Loucy (cell line): ENCODE results near the gene RELL1.

Source experiments
- H2AFZ ChIP-seq: fragments of 200-600 bp; sonication (generic); 2 replicates; pipeline ENCODE4 v1.6.0; 2016; ENCODE audit warnings: antibody characterized with exemption, mild to moderate bottlenecking, low read length, moderate library complexity
- H3F3A ChIP-seq: fragments of 200-600 bp; 2 replicates; pipeline ENCODE4 v1.6.0; 2016; ENCODE audit warnings: antibody characterized with exemption, low read depth, mild to moderate bottlenecking
- H3K27me3 ChIP-seq: fragments of 200-600 bp; sonication (generic); 2 replicates; pipeline ENCODE4 v1.6.1; 2014; ENCODE audit warnings: low read length, mild to moderate bottlenecking; ENCODE audit not compliant: insufficient read depth, poor library complexity, severe bottlenecking
- H3K36me3 ChIP-seq: fragments of 200-600 bp; sonication (generic); 2 replicates; pipeline ENCODE4 v1.6.1; 2016; ENCODE audit warnings: low read length; ENCODE audit not compliant: insufficient read depth
- H3K4me1 ChIP-seq: fragments of 200-600 bp; sonication (generic); 2 replicates; pipeline ENCODE4 v1.5.1; 2014; ENCODE audit warnings: low read length, mild to moderate bottlenecking; ENCODE audit not compliant: insufficient read depth, poor library complexity, severe bottlenecking
- H3K4me2 ChIP-seq: fragments of 200-600 bp; sonication (generic); 2 replicates; pipeline ENCODE4 v1.6.0; 2014; ENCODE audit warnings: antibody characterized with exemption, low read length, low read depth, mild to moderate bottlenecking; ENCODE audit not compliant: poor library complexity, severe bottlenecking
- H3K4me3 ChIP-seq: fragments of 200-600 bp; sonication (generic); 2 replicates; pipeline ENCODE4 v1.5.1; 2014; ENCODE audit warnings: low read length, mild to moderate bottlenecking, mixed read lengths; ENCODE audit not compliant: poor library complexity, severe bottlenecking
- H3K79me2 ChIP-seq: fragments of 200-600 bp; sonication (generic); 2 replicates; pipeline ENCODE4 v1.6.1; 2014; ENCODE audit warnings: low read length; ENCODE audit not compliant: insufficient read depth
- H3K9ac ChIP-seq: fragments of 200-600 bp; sonication (generic); 2 replicates; pipeline ENCODE4 v1.6.0; 2014; ENCODE audit warnings: mild to moderate bottlenecking, low read depth, low read length, moderate library complexity; ENCODE audit not compliant: poor library complexity, severe bottlenecking
- H3K9me2 ChIP-seq: fragments of 200-600 bp; sonication (generic); replicated peaks from 2 replicates; pipeline ENCODE4 v1.6.1; 2016; ENCODE audit warnings: low read depth, low read length, mixed read lengths
- H3K9me3 ChIP-seq: fragments of 200-600 bp; sonication (generic); 2 replicates; pipeline ENCODE4 v1.6.1; 2014; ENCODE audit warnings: mild to moderate bottlenecking, antibody characterized with exemption, low read length, low read depth; ENCODE audit not compliant: insufficient read depth
- H4K20me1 ChIP-seq: fragments of 200-600 bp; sonication (generic); 2 replicates; pipeline ENCODE4 v1.6.0; 2014; ENCODE audit warnings: antibody characterized with exemption, low read length, mild to moderate bottlenecking; ENCODE audit not compliant: insufficient read depth, poor library complexity, severe bottlenecking
- CTCF ChIP-seq: fragments of 200-600 bp; sonication (generic); conservative IDR thresholded peaks from 2 replicates; pipeline ENCODE4 v1.5.1; 2014; ENCODE audit warnings: mild to moderate bottlenecking, antibody characterized with exemption, low read length
- EZH2phosphoT487 ChIP-seq: fragments of 200-600 bp; IDR thresholded peaks from 2 replicates; pipeline ENCODE4 v1.6.1; 2018; ENCODE audit warnings: antibody characterized with exemption, mild to moderate bottlenecking, moderate library complexity, borderline replicate concordance

The RELL1 gene

GRCh38 chr4:37697566-37697965 lies 11.4 kb upstream of the RELL1 start:
- H3K27me3 ChIP-seq: no peaks in the 10 kb centered on the region
- no peak overlapping the region for H3K4me2 ChIP-seq
- no peaks in the 10 kb centered on the region for H3K4me1 ChIP-seq
- no peaks in the 10 kb centered on the region for H3K79me2 ChIP-seq
- H3K9me3 ChIP-seq: no peaks in the 10 kb centered on the region
- no peak overlapping the region for H2AFZ ChIP-seq
- TF ChIP-seq EZH2phosphoT487 (no peak), CTCF (no peak)
- no peak overlapping the region for H3K9ac ChIP-seq
- H3K4me3 ChIP-seq: no peak overlapping the region
- no peaks in the 10 kb centered on the region for H4K20me1 ChIP-seq
- no peaks in the 10 kb centered on the region for H3F3A ChIP-seq
- H3K36me3 ChIP-seq: no peaks in the 10 kb centered on the region
- no peaks in the 10 kb centered on the region for H3K9me2 ChIP-seq

GRCh38 chr4:37693450-37694190 lies 7.4 kb upstream of the RELL1 start:
- H3K9me3 ChIP-seq: no peaks in the 10 kb centered on the region
- no peaks in the 10 kb centered on the region for H3K79me2 ChIP-seq
- H2AFZ ChIP-seq: no peak overlapping the region
- no peaks in the 10 kb centered on the region for H3K9me2 ChIP-seq
- no peaks in the 10 kb centered on the region for H3K36me3 ChIP-seq
- no peaks in the 10 kb centered on the region for H3K27me3 ChIP-seq
- no peaks in the 10 kb centered on the region for H3K4me1 ChIP-seq
- no peak overlapping the region for H3K4me2 ChIP-seq
- H3F3A ChIP-seq: no peaks in the 10 kb centered on the region
- H4K20me1 ChIP-seq: no peaks in the 10 kb centered on the region
- TF ChIP-seq EZH2phosphoT487 (no peak), CTCF (no peak)
- no peak overlapping the region for H3K9ac ChIP-seq
- no peak overlapping the region for H3K4me3 ChIP-seq

- Histone ChIP-seq H3F3A (no peaks in the 10 kb centered on the region), H3K9me3 (no peaks in the 10 kb centered on the region), H4K20me1 (no peaks in the 10 kb centered on the region), H3K4me2 (no peak overlapping the region), H3K9ac (no peak overlapping the region), H3K4me1 (no peaks in the 10 kb centered on the region), H3K4me3 (no peak overlapping the region), H3K9me2 (no peaks in the 10 kb centered on the region), H3K79me2 (no peaks in the 10 kb centered on the region), H3K27me3 (no peaks in the 10 kb centered on the region), H2AFZ (no peak overlapping the region), H3K36me3 (no peaks in the 10 kb centered on the region)
- no peak for TF ChIP-seq EZH2phosphoT487
- no peak for TF ChIP-seq CTCF
Observed at GRCh38 chr4:37693030-37693429, 6.9 kb upstream of the RELL1 start.
